ENCODE data around the gene POLN. TPM values are rescaled to one million over a fixed set of nuclear protein-coding genes. Genes with fewer than 3 reads are reported as not detected.

The POLN gene
- total RNA-seq, 2 experiments from 2014 or later, result 0.91 to 1.3 TPM

GRCh38 chr4:2105559-2105958 lies 136.4 kb downstream of the POLN start:
- H3K9me3 Mint-ChIP-seq, result peaks cover 19% of the 10 kb centered on the region
- no peak overlapping the region for H3K4me3 Mint-ChIP-seq
- DNase-seq, result no peak
- H3K36me3 Mint-ChIP-seq (ENCODE audit: low read depth), result no peaks in the 10 kb centered on the region
- H3K27me3 Mint-ChIP-seq (ENCODE audit: low read depth), result no peaks in the 10 kb centered on the region
- H3K4me1 Mint-ChIP-seq (ENCODE audit: low read depth), result no peaks in the 10 kb centered on the region
- CTCF ChIA-PET, result interaction anchor here (1.2 kb wide), 1 partner anchor 22 kb away, joined by 3 read pairs; no protein-coding TSS in a partner anchor
- H3K27ac Mint-ChIP-seq, result no peak overlapping the region
- intact Hi-C loops (cut with micrococcal nuclease), result no loop called here

GRCh38 chr4:2104556-2105345 lies 137.2 kb downstream of the POLN start:
- peaks cover 19% of the 10 kb centered on the region for H3K9me3 Mint-ChIP-seq
- H3K27ac Mint-ChIP-seq, result no peak overlapping the region
- DNase-seq, result no peak
- H3K4me3 Mint-ChIP-seq, result no peak overlapping the region
- intact Hi-C loops (cut with micrococcal nuclease), result no loop called here
- H3K36me3 Mint-ChIP-seq (ENCODE audit: low read depth), result no peaks in the 10 kb centered on the region
- H3K27me3 Mint-ChIP-seq (ENCODE audit: low read depth), result no peaks in the 10 kb centered on the region
- CTCF ChIA-PET, result no interaction called here
- no peaks in the 10 kb centered on the region for H3K4me1 Mint-ChIP-seq (ENCODE audit: low read depth)

GRCh38 chr4:2103843-2104547 lies 137.9 kb downstream of the POLN start:
- Mint-ChIP-seq H3K4me3 (no peak overlapping the region), H3K27ac (no peak overlapping the region), H3K9me3 (peaks cover 19% of the 10 kb centered on the region), H3K27me3 (ENCODE audit: low read depth) (no peaks in the 10 kb centered on the region), H3K36me3 (ENCODE audit: low read depth) (no peaks in the 10 kb centered on the region), H3K4me1 (ENCODE audit: low read depth) (no peaks in the 10 kb centered on the region)
- no peak for DNase-seq
- intact Hi-C loops (cut with micrococcal nuclease), result no loop called here
- CTCF ChIA-PET, result no interaction called here

GRCh38 chr4:2103127-2103842 lies 138.6 kb downstream of the POLN start:
- H3K4me1 Mint-ChIP-seq (ENCODE audit: low read depth), result no peaks in the 10 kb centered on the region
- no peaks in the 10 kb centered on the region for H3K27me3 Mint-ChIP-seq (ENCODE audit: low read depth)
- no peak overlapping the region for H3K4me3 Mint-ChIP-seq
- peaks cover 19% of the 10 kb centered on the region for H3K9me3 Mint-ChIP-seq
- no peak for DNase-seq
- CTCF ChIA-PET, result no interaction called here
- H3K27ac Mint-ChIP-seq, result no peak overlapping the region
- intact Hi-C loops (cut with micrococcal nuclease), result no loop called here
- H3K36me3 Mint-ChIP-seq (ENCODE audit: low read depth), result no peaks in the 10 kb centered on the region

GRCh38 chr4:2102045-2102883 lies 139.7 kb downstream of the POLN start:
- DNase-seq, result no peak
- no peaks in the 10 kb centered on the region for H3K27me3 Mint-ChIP-seq (ENCODE audit: low read depth)
- CTCF ChIA-PET, result no interaction called here
- H3K4me1 Mint-ChIP-seq (ENCODE audit: low read depth), result no peaks in the 10 kb centered on the region
- intact Hi-C loops (cut with micrococcal nuclease), result no loop called here
- H3K36me3 Mint-ChIP-seq (ENCODE audit: low read depth), result no peaks in the 10 kb centered on the region
- no peak overlapping the region for H3K4me3 Mint-ChIP-seq
- H3K9me3 Mint-ChIP-seq, result peaks cover 19% of the 10 kb centered on the region
- H3K27ac Mint-ChIP-seq, result no peak overlapping the region

- no peak overlapping the region for H3K4me3 Mint-ChIP-seq
- H3K9me3 Mint-ChIP-seq, result peaks cover 22% of the 10 kb centered on the region
- no peak overlapping the region for H3K27ac Mint-ChIP-seq
- DNase-seq, result no peak
- no peaks in the 10 kb centered on the region for H3K27me3 Mint-ChIP-seq (ENCODE audit: low read depth)
- CTCF ChIA-PET, result no interaction called here
- no peaks in the 10 kb centered on the region for H3K36me3 Mint-ChIP-seq (ENCODE audit: low read depth)
- intact Hi-C loops (cut with micrococcal nuclease), result no loop called here
- H3K4me1 Mint-ChIP-seq (ENCODE audit: low read depth), result no peaks in the 10 kb centered on the region
Observed at GRCh38 chr4:2101346-2102044, 140.4 kb downstream of the POLN start.

- no peak for DNase-seq
- H3K27ac Mint-ChIP-seq, result no peak overlapping the region
- CTCF ChIA-PET, result no interaction called here
- intact Hi-C loops (cut with micrococcal nuclease), result no loop called here
- H3K36me3 Mint-ChIP-seq (ENCODE audit: low read depth), result no peaks in the 10 kb centered on the region
- no peaks in the 10 kb centered on the region for H3K4me1 Mint-ChIP-seq (ENCODE audit: low read depth)
- H3K27me3 Mint-ChIP-seq (ENCODE audit: low read depth), result no peaks in the 10 kb centered on the region
- peaks cover 5% of the 10 kb centered on the region for H3K9me3 Mint-ChIP-seq
- no peak overlapping the region for H3K4me3 Mint-ChIP-seq
Observed at GRCh38 chr4:2096073-2096609, 145.8 kb downstream of the POLN start.

- H3K9me3 Mint-ChIP-seq, result peaks cover 5% of the 10 kb centered on the region
- no peaks in the 10 kb centered on the region for H3K4me1 Mint-ChIP-seq (ENCODE audit: low read depth)
- no peak overlapping the region for H3K4me3 Mint-ChIP-seq
- H3K27ac Mint-ChIP-seq, result no peak overlapping the region
- H3K27me3 Mint-ChIP-seq (ENCODE audit: low read depth), result no peaks in the 10 kb centered on the region
- intact Hi-C loops (cut with micrococcal nuclease), result no loop called here
- H3K36me3 Mint-ChIP-seq (ENCODE audit: low read depth), result no peaks in the 10 kb centered on the region
- CTCF ChIA-PET, result interaction anchor here (0.6 kb wide), 1 partner anchor 132 kb away, joined by 3 read pairs; no protein-coding TSS in a partner anchor
- no peak for DNase-seq
Observed at GRCh38 chr4:2095236-2096072, 146.5 kb downstream of the POLN start.

GRCh38 chr4:2094545-2094944 lies 147.4 kb downstream of the POLN start:
- no peak overlapping the region for H3K4me3 Mint-ChIP-seq
- intact Hi-C loops (cut with micrococcal nuclease), result no loop called here
- no peak overlapping the region for H3K27ac Mint-ChIP-seq
- DNase-seq, result no peak
- CTCF ChIA-PET, result no interaction called here
- no peaks in the 10 kb centered on the region for H3K4me1 Mint-ChIP-seq (ENCODE audit: low read depth)
- no peaks in the 10 kb centered on the region for H3K27me3 Mint-ChIP-seq (ENCODE audit: low read depth)
- H3K36me3 Mint-ChIP-seq (ENCODE audit: low read depth), result no peaks in the 10 kb centered on the region
- H3K9me3 Mint-ChIP-seq, result peaks cover 5% of the 10 kb centered on the region

- Mint-ChIP-seq H3K27me3 (ENCODE audit: low read depth) (no peaks in the 10 kb centered on the region), H3K4me3 (no peak overlapping the region), H3K4me1 (ENCODE audit: low read depth) (no peaks in the 10 kb centered on the region), H3K36me3 (ENCODE audit: low read depth) (no peaks in the 10 kb centered on the region), H3K27ac (no peak overlapping the region), H3K9me3 (peaks cover 5% of the 10 kb centered on the region)
- CTCF ChIA-PET, result no interaction called here
- intact Hi-C loops (cut with micrococcal nuclease), result no loop called here
- DNase-seq, result no peak
Observed at GRCh38 chr4:2093265-2093664, 148.7 kb downstream of the POLN start.

- DNase-seq, result no peak
- H3K36me3 Mint-ChIP-seq (ENCODE audit: low read depth), result no peaks in the 10 kb centered on the region
- CTCF ChIA-PET, result interaction anchor here (0.6 kb wide), 1 partner anchor 887 kb away, joined by 5 read pairs; no protein-coding TSS in a partner anchor
- H3K4me3 Mint-ChIP-seq, result no peak overlapping the region
- intact Hi-C loops (cut with micrococcal nuclease), result no loop called here
- H3K4me1 Mint-ChIP-seq (ENCODE audit: low read depth), result no peaks in the 10 kb centered on the region
- H3K27ac Mint-ChIP-seq, result no peak overlapping the region
- peaks cover 5% of the 10 kb centered on the region for H3K9me3 Mint-ChIP-seq
- H3K27me3 Mint-ChIP-seq (ENCODE audit: low read depth), result no peaks in the 10 kb centered on the region
Observed at GRCh38 chr4:2092669-2093053, 149.3 kb downstream of the POLN start.

All from activated naive CD4-positive, alpha-beta T cell treated with anti-CD3 and anti-CD28 coated beads for 36 hours (primary cell).